Measurements from ENCODE around the gene PI16.

Gene PI16, protein sequence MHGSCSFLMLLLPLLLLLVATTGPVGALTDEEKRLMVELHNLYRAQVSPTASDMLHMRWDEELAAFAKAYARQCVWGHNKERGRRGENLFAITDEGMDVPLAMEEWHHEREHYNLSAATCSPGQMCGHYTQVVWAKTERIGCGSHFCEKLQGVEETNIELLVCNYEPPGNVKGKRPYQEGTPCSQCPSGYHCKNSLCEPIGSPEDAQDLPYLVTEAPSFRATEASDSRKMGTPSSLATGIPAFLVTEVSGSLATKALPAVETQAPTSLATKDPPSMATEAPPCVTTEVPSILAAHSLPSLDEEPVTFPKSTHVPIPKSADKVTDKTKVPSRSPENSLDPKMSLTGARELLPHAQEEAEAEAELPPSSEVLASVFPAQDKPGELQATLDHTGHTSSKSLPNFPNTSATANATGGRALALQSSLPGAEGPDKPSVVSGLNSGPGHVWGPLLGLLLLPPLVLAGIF

DNA sequence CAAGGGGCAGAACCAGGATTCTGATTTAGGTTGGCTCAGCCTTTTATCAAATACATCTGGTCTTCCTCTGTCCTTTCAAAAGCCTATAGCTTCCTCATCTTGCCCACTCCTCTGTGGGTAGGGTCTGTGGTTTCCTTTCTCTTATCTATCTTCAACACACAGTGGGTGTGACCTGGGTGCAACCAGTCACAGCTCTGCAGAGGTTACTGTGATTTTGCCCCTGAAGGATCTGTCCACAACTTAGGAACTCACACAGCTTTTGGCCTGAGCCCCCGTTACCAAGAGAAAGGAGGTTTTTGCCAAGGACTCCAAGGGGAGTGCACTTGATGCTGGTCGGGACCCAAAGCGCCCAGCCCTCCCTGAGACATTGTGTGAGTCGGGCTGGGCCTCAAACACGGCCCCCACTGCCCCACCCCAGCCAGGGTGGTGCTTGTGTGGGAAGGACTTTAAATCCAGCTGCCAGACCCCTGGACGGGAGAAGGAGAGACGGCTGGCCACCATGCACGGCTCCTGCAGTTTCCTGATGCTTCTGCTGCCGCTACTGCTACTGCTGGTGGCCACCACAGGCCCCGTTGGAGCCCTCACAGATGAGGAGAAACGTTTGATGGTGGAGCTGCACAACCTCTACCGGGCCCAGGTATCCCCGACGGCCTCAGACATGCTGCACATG is at the start of gene PI16:
PI16 (plus strand) TSS at position 477 of the 670 bp plus-strand sequence; CDS start at position 500, 23 bp downstream.
- peak; percentile 60 for DNase-seq

DNA sequence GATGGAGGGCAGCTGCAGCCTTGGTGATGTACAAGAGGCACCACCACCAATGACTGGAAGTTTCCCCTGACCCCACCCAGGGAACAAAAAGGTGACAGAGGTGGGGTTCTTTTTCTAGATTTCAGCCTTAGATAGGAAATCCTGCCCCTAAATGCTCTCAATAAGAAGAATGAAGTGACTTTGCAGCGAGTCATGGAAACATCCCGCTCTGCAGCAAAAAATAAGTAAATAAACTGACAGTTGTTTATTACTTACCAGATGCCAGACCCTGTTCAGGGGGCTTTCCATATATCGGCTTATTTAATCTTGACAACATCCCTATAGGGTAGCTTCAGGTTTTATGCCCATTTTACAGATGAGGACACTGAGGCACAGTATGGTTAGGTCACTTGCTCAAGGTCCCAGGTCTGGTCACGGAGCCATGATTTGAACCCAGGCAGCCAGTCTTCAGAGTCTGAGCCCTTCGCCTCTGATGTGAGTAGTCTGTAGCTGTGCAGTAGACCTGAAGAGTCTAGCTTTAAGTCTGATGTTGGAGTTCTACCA is 49.6 kb upstream of the PI16 start:
- DNase-seq: no peak

DNA sequence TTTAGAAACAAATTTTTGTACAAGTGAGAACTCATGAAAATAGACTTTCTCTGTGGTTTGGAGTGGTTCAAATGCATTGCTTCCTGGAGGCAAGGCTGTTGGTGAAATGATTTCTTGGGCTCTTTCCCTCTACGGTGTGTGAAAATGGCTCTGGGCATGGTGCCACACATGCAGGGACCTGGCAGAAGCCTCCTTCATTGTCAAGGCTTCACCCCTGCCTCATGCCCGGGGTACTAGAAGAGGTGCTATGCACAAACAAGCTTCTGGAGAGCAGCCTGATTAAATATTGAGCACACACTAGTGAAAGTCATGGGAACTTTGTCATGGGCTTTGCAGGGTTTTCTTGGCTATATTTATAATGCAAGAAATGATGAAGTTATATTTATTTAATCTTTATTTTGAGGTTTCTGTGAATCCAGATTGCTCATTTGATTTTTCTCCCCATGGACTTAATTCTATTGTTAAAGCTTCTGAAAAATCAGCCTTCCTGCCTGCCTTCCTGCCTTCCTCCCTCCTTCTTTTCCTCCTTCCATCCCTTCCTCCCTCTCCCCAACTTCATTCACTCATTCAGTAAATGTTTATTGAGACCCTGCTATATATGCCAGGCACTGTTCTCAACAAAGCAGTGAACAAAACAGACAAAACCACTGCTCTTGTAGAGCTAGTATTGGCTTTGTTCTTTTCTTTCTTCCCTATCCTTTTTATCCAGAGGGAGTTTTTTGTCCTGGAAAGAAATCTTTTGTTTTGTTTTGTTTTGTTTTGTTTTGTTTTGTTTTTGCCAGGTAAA is 47.8 kb upstream of the PI16 start:
- no peak for DNase-seq

DNA sequence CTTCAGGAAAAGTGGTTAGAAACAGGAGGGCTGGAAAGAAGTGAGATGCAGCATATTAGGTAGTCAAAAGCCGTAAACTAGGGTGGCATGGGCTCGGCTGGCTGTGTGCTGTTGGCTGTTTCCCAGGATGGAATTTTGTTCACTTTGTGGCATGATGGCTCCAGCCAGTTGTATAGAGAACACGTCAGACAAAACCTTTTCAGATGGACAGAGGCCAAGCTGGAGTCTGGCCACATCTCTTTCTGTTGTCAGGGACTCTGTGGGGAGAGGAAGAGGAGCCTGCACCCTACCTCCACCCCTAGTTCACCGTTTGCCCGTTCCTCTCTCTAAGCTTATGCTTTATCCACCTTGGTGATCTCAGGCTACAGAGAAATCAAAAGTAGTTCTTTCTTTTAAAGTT is 46.8 kb upstream of the PI16 start:
- no peak for DNase-seq

DNA sequence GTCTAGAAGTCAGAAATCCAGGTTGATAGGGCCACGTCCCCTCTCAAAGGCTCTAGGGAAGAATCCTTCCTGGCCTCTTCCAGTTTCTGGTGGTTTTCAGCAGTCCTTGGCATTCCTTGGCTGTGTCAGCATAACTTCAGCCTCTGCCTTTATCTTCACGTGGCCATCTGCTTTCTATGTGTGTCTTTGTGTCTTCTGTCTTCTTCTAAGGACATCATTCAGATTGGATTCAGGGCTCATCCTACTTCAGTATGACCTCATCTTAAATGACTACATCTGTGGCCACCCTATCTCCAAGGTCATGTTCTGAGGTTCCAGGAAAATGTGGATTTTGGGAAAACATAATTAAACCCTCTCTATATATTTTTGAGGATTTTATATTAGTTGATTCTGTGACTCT is 45.8 kb upstream of the PI16 start:
- no peak for DNase-seq

DNA sequence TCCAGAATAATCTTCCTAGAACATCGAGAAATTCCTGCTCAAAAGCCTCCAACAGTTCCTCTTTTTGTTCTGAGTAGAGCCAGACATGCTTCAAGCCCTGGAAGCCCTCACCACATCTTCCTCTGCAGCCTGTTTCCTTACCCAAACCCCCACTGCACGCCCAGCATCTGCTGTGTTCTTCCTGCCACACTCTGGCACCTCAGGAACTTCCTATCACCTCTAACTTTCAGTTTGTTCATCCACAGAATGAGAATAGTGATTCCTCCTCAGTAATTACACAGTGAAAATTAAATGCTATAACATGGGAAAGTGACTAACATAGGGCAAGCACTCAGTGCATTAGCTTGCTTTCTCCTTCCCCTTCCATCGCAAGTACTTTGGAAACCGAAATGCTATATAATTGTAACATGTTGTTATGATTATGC is 42.5 kb upstream of the PI16 start:
- DNase-seq: peak; percentile 41

DNA sequence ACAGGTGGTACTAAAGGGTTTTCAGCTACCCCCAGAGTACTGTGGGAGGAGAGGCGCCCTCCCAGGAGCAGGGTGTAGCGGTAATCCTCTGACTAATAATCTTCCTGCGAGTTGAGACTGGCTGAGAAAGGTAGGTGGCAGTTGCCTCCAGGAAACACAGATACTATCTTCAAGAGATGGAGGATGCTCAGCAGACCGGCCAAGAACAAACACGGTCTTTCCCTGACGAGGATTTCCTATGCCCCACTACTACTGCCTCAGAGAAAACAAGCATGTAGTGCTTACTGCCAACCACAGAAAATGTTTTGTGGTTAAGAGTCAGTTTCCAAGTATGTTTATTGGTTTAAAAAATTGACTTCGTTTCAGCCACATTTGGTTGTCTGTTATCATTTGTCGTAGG is 42.0 kb upstream of the PI16 start:
- peak; percentile 77 for DNase-seq

DNA sequence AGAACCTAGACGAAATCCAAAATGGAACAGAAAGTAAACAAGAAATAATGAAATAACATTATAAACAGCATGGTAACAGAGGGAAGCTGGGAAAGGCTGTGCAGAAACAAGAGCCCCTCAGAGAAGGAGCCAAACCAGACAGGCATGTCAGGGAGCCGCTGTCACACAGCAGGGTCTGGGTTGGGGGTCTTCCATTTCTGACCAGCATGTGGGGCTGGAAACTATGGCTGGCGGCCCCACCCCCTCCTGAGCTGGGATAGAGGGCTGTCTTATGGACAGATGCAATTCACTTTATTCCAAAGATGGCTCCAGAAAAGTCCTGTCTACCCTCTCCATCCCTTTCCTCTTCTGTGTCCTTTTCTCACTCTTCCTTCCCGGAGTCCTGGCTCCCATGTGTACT is 41.5 kb upstream of the PI16 start:
- DNase-seq: no peak

DNA sequence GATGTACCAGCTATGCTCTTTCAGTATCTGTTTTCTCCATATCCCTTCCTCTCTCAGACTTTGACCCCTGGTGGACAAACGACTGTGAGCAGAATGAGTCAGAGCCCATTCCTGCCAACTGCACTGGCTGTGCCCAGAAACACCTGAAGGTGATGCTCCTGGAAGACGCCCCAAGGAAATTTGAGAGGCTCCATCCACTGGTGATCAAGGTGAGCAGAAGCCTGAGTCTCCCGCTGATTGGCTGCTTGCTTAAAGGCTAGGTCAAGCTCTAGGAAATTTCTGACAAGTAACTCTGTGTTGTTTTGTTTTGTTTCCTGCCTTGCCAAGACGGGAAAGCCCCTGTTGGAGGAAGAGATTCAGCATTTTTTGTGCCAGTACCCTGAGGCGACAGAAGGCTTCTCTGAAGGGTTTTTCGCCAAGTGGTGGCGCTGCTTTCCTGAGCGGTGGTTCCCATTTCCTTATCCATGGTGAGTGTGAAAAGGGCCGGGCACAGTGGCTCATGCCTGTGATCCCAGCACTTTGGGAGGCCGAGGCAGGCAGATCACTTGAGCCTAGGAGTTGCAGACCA is 40.2 kb upstream of the PI16 start:
- peak; percentile 61 for DNase-seq

DNA sequence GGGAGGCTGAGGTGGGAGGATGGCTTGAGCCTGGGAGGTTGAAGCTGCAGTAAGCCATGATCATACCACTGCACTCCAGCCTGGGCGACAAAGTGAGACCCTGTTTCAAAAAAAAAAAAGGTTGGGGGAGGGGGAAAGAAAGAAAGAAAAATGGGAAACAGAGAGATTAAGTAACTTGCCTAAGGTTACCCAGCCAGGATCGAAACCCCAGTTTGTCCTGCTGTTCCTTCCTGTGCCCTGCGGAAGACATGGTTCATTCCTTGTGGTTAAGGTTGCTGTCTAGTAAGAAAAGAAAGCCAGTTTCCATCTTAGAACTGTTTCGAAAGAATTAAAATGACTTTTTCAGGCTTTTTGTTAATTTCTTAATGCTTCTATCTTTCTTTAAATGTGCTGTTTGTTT is 38.9 kb upstream of the PI16 start:
- DNase-seq: no peak

DNA sequence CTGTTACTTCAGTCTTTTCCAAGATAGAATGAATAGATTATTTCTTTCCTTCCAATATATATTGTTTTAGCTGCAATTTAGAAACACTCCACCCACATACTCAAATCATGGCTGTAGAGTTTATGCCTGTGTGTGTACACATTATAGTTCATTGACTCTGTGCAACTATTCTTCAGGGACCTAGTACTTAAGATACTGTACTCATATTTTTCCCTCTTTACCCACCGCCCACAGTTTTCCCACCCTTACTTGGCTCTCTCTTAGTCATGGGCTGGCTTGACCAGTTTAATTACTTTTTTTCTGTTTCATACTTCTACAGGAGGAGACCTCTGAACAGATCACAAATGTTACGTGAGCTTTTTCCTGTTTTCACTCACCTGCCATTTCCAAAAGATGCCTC is 38.4 kb upstream of the PI16 start:
- DNase-seq: no peak

DNA sequence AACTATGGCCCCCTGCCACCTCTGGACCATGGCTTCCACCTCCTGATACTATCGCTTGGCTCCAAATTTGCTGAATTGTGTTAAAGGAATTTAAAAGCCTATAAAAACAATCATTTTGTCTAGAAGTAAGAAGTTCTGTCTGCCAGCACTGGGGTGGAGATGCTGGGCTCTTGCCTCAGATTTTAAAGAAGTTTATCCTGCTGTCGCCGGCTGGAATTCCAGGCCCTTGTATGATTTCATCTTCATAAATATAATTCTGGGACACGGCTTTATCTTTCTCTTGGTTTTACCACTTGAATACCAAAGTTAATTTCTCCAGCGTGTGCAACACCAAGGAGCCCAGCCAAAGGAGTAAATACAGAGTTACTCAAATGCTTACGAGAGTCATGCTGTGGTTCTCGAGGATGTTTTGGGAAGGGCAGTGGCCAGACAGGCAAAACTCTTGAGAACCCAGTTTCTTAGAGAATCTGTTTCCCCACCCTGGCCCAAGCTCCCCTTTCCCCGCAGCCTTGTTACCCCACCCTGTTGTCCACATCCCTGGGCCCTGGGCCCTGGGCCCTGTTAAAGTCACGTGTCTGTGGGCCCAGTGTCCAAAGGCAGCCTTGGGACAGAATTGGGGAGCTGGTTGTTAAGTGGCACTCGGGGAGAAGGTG is 36.9 kb upstream of the PI16 start:
- DNase-seq: no peak

DNA sequence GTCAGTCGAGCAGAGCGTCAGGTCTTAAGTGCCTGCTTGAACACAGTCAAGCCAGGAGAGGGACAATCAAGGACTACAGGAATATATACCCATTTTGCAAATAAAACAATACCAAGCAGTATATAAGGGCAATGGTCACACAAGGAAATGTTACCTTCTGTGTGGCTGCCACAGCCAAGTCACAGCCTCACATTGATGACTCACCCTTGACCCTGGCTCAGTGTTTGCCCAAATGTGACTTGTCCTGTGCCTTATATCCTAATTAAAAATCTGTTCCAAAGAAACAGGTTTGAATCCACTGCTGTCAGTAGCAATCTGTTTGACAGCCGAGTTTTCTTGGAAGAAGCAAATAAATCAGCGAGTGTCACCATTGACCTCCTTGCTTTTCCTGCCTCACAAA is 34.5 kb upstream of the PI16 start:
- DNase-seq: no peak

DNA sequence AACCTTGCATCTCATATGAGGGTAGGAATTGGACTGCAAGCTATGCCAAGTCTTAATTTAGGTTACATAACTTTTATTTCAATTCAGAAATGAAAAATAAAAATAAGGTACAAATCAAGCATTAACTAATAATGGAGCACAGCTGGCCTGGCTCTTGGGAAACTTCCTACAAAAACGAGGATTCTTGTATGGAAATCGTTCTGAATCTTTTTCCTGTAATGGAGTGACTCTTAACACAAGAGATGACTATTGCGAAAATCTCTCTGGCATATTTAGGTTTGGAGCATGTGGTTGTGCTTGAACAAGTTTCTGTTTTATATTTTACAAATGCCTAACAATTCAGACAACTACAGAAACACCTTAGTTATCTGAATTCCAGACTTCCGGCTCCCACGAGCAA is 34.0 kb upstream of the PI16 start:
- DNase-seq: no peak

DNA sequence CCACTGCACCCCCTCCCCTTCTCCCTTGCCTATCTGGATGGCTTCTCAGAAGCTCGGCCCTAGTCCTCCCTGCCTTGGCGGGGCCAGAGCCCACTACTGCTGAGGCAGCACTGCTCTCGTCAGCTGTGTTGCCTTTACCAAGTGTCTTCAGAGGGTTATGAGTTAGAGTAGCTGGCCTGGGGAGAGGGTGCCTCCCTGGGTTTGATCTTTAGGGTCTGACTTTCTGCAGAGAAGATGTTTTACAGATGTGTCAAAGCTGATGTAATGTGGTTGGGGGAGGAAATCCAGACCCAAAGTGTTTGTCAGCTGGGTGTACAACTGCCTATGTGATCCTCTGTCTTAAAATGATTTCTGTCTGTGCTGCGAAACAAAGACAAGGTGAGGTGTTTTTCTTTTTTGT is 30.4 kb upstream of the PI16 start:
- DNase-seq: no peak

DNA sequence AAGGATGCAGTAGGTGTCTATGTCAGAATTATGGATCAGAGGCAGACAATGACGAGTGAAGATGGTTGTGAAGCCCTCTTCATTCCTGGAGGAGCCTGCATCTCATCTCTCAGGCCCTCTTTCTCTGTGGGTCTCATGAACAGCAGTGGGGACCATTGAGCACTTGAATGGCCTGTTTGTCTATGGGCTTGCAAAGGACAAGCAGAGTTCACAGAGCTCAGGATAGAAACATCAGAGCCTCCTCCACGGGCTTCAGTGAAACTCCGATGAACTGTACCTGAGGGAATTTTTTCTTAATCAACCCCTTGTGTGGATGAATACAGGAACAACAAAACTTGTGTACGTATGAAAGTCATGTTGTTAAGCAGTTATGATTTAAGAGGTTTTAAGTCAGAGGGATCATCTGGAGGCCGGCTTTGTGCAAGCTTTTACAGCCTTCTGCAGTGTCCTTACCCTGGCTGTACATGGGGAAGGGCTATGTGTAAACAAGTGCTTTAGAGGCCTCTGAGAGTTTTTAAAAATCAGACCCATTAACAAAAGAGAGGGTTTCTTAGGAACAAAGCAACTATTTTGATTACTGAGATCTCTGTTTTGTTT is 29.7 kb upstream of the PI16 start:
- DNase-seq: no peak

DNA sequence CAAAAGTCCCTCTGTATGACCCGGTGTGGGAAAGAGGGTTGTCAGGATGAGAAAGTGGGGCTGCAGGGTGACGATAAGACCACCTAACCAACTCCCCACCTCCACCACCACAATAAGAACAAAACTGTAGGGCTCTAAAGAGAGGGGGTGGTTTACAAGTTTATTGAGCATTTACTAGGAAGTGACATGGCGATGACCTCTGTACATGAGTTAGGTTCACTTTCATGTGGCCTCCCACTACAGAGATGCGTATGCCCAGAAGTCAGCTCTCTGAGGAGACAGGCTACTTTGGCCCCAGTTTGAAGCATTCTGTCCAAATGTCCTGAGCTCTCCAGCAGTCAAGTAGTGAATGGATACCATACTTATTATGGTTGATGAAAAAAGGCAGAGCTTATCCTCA is 28.7 kb upstream of the PI16 start:
- DNase-seq: no peak

DNA sequence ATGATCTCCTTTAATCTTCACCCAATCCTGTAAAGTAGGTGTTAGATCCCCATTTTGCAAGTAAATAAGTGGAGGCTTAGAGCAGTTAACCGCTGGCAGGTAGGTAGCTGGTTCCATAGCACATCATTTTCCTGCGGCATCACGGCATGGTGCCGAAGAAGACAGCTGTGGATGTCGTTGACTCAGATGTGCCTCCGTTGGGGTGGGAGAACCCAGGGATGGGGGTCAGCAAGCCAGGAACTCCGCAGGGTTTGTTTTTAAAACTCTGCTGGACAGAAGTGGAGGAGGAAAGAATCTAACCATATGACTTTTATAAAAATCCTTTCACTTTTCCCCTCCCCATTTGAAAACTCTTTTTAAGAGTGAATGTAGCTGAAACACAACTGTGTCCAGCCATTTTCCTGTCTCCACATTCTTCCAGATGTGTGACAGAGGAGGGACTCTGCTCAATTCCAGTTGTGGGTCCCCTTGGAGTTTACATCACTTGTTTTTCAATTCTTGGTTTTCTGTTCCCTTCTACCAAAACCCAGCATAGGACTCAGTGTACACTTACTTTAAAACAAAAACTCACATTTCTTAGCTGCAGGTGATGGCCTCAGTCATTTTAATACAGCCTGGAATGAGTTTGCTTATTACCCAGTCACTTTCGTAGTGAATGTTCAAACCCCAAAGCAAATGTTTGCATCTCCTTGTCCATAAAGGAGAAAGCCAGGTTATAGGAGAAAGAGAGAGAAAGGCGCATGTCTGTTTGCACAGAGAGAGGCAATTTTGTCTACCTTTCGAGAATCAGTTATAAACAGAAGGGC is 27.6 kb upstream of the PI16 start:
- DNase-seq: no peak

DNA sequence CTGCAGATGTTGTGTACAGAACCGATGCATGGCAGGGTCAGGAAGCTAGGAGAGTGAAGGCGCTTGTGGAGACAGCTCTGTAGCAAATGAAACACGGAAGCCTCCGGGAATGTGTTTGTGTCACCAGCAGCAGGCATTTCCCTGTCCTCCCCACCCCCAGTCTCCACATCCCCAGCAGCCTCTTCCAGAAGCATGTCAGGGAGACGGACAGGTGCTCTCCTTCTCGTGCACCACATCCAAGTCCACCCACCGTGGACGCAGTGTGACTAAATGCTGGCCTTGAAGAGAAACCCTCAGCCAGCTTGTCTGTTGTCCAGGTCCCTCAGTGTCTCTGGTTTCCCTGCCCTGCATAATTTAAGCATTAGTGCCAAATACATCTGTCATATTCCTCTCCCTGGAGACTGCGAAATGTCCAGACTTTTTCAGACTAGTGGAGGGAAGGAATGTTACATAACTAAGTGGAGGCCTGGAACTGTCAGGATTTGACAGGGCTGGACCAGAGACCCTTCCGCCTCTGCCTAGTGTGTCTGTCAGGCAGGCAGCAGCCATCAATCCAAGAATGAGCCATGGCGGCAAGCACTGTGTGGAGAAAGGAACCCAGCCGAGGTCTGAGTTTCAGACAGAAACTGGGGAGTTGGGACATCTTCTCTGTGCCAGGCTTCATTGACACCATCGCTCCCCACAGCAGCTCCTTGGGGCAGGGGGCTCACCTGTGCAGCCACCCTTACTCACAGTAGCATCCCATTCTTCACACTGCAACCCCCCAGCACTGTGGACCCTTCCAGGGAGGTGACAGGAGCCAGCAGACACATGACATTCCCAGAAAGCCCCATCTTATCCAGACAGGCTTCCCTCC is 26.6 kb upstream of the PI16 start:
- no peak for DNase-seq

DNA sequence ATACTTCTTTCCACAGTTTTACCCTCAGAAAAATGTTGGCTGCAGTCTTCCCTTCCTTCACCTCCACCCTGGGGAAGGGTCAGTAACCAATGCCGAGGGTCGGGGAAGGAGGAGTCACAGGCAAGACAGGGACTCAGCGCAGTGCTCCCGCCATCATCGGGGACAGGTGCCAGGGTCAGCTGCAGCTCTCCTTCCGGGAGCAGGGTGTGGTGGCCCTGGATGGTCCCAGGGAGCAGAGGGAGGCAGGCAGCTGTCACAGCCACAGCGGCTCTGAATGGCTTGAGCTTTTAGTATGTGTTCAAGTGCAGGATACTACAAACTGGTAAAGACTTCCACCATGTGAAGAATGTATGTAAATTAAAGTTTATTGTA is 26.0 kb upstream of the PI16 start:
- DNase-seq: no peak

All from CD4-positive, alpha-beta T cell treated with Interleukin-17A for 1 hour (primary cell).